ENCODE data around the gene LRRC40. TPM values are rescaled to one million over a fixed set of nuclear protein-coding genes. Genes with fewer than 3 reads are reported as not detected.
A peak's percentile ranks its signal among the peaks of the same experiment; 100 is the strongest.

The LRRC40 gene
- total RNA-seq, 1 experiment from 2014 or later = 13.4 TPM

- ATAC-seq (0 out of 2 replicates have a peak, but pooled peaks have one; percentile 30), DNase-seq (ENCODE audit: low read depth, low spot score) (no peak)
- Histone ChIP-seq H3K36me3 (ENCODE audit: control insufficient read depth in 1 of 2, insufficient read depth in 2 of 2, low read length in 2 of 2) (0 out of 4 replicates have a peak, but pooled peaks cover 0 to 2% of the 10 kb centered on the region in 2 experiments), H3K9me2 (ENCODE audit: insufficient read depth) (no peaks in the 10 kb centered on the region), H3K4me1 (ENCODE audit: control insufficient read depth in 1 of 2, insufficient read depth in 2 of 2, low read length in 2 of 2) (peaks cover 0 to 3% of the 10 kb centered on the region in 2 experiments; a peak in 2 of 4 replicates), H3K4me3 (replicated peaks in 1 of 2; ENCODE audit: low read depth in 1 of 2, low read length in 2 of 2) (no peak overlapping the region), H3K4me2 (ENCODE audit: low read length) (no peak overlapping the region), H3K27ac (ENCODE audit: low read depth, low read length) (no peak overlapping the region), H3K27me3 (ENCODE audit: insufficient read depth, low read length) (no peaks in the 10 kb centered on the region), H3K79me2 (ENCODE audit: insufficient read depth, low read length) (no peaks in the 10 kb centered on the region), H3K9me3 (ENCODE audit: control insufficient read depth in 1 of 2, insufficient read depth in 1 of 2, low read depth in 1 of 2, low read length in 2 of 2) (no peaks in the 10 kb centered on the region), H3K9ac (ENCODE audit: low read length) (no peak overlapping the region), H2AFZ (ENCODE audit: low read depth, low read length, poor library complexity, severe bottlenecking) (no peak overlapping the region), H4K20me1 (ENCODE audit: insufficient read depth) (no peaks in the 10 kb centered on the region)
- RAD21 ChIA-PET (ENCODE audit: low non-redundant PET in 1 of 2, low total read pairs in 2 of 2, uncharacterized antibody in 2 of 2, unreplicated experiment in 2 of 2) = no interaction called here
- CTCF ChIA-PET = no interaction called here
- intact Hi-C loops (cut with micrococcal nuclease) = no loop called here
- POLR2A ChIA-PET = no interaction called here
- TF ChIP-seq ZFX (IDR thresholded peaks at IDR 0.05) = no peak
- TF ChIP-seq EZH2 (IDR thresholded peaks at IDR 0.05) = no peak
- TF ChIP-seq, protein P1, sequence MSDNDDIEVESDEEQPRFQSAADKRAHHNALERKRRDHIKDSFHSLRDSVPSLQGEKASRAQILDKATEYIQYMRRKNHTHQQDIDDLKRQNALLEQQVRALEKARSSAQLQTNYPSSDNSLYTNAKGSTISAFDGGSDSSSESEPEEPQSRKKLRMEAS (IDR thresholded peaks at IDR 0.05) = no peak
- no peak for TF ChIP-seq SP1 (IDR thresholded peaks at IDR 0.05; ENCODE audit: low read depth)
- TF ChIP-seq CBX3 (IDR thresholded peaks at IDR 0.05; ENCODE audit: low read depth) = no peak
- TF ChIP-seq RAD21 (IDR thresholded peaks at IDR 0.05; ENCODE audit: low read depth) = no peak
- no peak for TF ChIP-seq FOSL1 (IDR thresholded peaks at IDR 0.05; ENCODE audit: low read depth)
- no TSS peak for BruUV-seq (replicated peaks)
Observed at GRCh38 chr1:70156529-70157120, 48.8 kb downstream of the LRRC40 start.

- Histone ChIP-seq H3K4me3 (replicated peaks in 1 of 2; ENCODE audit: low read depth in 1 of 2, low read length in 2 of 2) (no peak overlapping the region), H3K36me3 (ENCODE audit: control insufficient read depth in 1 of 2, insufficient read depth in 2 of 2, low read length in 2 of 2) (no peaks in the 10 kb centered on the region), H4K20me1 (ENCODE audit: insufficient read depth) (no peaks in the 10 kb centered on the region), H2AFZ (ENCODE audit: low read depth, low read length, poor library complexity, severe bottlenecking) (no peak overlapping the region), H3K27me3 (ENCODE audit: insufficient read depth, low read length) (no peaks in the 10 kb centered on the region), H3K9ac (ENCODE audit: low read length) (no peak overlapping the region), H3K4me1 (ENCODE audit: control insufficient read depth in 1 of 2, insufficient read depth in 2 of 2, low read length in 2 of 2) (peaks cover 0 to 3% of the 10 kb centered on the region in 2 experiments; a peak in 2 of 4 replicates), H3K79me2 (ENCODE audit: insufficient read depth, low read length) (no peaks in the 10 kb centered on the region), H3K9me2 (ENCODE audit: insufficient read depth) (no peaks in the 10 kb centered on the region), H3K9me3 (ENCODE audit: control insufficient read depth in 1 of 2, insufficient read depth in 1 of 2, low read depth in 1 of 2, low read length in 2 of 2) (no peaks in the 10 kb centered on the region), H3K27ac (ENCODE audit: low read depth, low read length) (no peak overlapping the region), H3K4me2 (ENCODE audit: low read length) (no peak overlapping the region)
- ATAC-seq (peak; percentile 72), DNase-seq (ENCODE audit: low read depth, low spot score) (no peak)
- TF ChIP-seq, protein P2, sequence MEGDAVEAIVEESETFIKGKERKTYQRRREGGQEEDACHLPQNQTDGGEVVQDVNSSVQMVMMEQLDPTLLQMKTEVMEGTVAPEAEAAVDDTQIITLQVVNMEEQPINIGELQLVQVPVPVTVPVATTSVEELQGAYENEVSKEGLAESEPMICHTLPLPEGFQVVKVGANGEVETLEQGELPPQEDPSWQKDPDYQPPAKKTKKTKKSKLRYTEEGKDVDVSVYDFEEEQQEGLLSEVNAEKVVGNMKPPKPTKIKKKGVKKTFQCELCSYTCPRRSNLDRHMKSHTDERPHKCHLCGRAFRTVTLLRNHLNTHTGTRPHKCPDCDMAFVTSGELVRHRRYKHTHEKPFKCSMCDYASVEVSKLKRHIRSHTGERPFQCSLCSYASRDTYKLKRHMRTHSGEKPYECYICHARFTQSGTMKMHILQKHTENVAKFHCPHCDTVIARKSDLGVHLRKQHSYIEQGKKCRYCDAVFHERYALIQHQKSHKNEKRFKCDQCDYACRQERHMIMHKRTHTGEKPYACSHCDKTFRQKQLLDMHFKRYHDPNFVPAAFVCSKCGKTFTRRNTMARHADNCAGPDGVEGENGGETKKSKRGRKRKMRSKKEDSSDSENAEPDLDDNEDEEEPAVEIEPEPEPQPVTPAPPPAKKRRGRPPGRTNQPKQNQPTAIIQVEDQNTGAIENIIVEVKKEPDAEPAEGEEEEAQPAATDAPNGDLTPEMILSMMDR (IDR thresholded peaks at IDR 0.05 in 2 of 3, conservative IDR thresholded peaks at IDR 0.05 in 1 of 3; ENCODE audit: borderline replicate concordance in 1 of 3, insufficient read depth in 1 of 3, low read depth in 2 of 3, low read length in 2 of 3) = peak in 1 of 3 experiments; percentile 8; a peak in 1 of 6 replicates
- no peak for TF ChIP-seq REST (IDR thresholded peaks at IDR 0.05; ENCODE audit: low read depth)
- ChIA-PET RAD21 (ENCODE audit: low non-redundant PET in 1 of 2, low total read pairs in 2 of 2, uncharacterized antibody in 2 of 2, unreplicated experiment in 2 of 2) (no interaction called here), CTCF (interaction anchor here (0.9 kb wide), 1 partner anchor 20 kb away, joined by 3 read pairs; no protein-coding TSS in a partner anchor), POLR2A (no interaction called here)
- no TSS peak for BruUV-seq (replicated peaks)
- intact Hi-C loops (cut with micrococcal nuclease) = no loop called here
Observed at GRCh38 chr1:70153739-70154138, 51.6 kb downstream of the LRRC40 start.
